Measurements from ENCODE around the gene TAF6L. TPM values are rescaled to one million over a fixed set of nuclear protein-coding genes. Genes with fewer than 3 reads are reported as not detected.
A peak's percentile ranks its signal among the peaks of the same experiment; 100 is the strongest.

TAF6L gene
- total and polyA plus RNA-seq, 9 of the 15 experiments (the other 6 are each of a cell fraction or from before 2014, with no cell fraction given), result 0.04 to 45.5 (median 20.8) TPM

DNA sequence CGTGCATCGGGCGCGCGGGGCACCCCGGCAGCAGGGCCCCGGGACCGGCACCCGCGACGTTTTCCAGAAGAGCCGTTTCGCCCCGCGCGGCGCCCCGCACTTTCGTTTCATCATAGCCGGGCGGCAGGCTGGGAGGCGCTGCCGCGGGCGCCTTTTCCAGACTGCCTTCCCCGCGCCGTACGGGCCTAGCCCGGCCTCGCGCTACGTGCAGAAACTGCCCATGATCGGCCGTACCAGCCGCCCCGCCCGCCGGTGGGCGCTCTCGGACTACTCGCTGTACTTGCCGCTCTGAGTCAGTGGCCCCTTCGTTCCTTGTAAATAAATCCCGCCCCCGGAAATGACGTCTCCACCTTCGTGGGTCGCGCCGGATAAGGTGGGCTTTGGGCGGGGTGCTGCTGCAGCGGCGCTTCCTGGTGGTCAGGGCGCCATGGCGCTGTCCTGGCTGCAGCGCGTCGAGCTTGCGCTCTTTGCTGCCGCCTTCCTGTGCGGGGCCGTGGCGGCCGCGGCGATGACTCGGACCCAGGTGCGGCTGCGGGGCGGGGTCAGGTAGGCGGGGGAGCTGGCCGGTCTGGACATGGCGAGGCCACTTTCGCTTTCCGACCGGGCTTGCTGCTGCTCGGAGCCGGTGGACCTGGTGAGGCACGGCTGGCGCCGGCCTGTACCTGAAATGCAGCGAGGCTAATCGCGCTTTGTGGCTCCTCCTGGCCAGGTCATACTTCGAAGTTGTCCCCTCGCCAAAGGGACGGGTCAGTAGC is 16.0 kb downstream of the TAF6L start, which contains the start of gene TMEM179B (continued):
- TF ChIP-seq TGIF2 (CRISPR knock-in tag; IDR thresholded peaks at IDR 0.05) (no peak), TEAD1 (CRISPR knock-in tag; IDR thresholded peaks at IDR 0.05) (peak; percentile 16 to 57; a peak in 1 of 4 replicates), CREM (IDR thresholded peaks at IDR 0.05; ENCODE audit: low read depth) (peak; percentile 98), PHF20 (IDR thresholded peaks at IDR 0.05; ENCODE audit: partially characterized antibody) (peak; percentile 87), EGR1 (conservative IDR thresholded peaks at IDR 0.05) (peak; percentile 44; the same call in 1 of the 2 replicates), ETV5 (CRISPR knock-in tag; IDR thresholded peaks at IDR 0.05; ENCODE audit: low read depth) (peak; percentile 81), TBP (optimal IDR thresholded peaks at IDR 0.05; ENCODE audit: low read depth, low read length) (peak; percentile 76), MAFF (IDR thresholded peaks at IDR 0.05; ENCODE audit: low read length) (no peak), KDM5B (IDR thresholded peaks at IDR 0.05; ENCODE audit: insufficient replicate concordance, low read depth, low read length) (peak; percentile 97), POLR2B (IDR thresholded peaks at IDR 0.05; ENCODE audit: low read depth, partially characterized antibody) (peak; percentile 94), TBL1XR1 (IDR thresholded peaks at IDR 0.05; ENCODE audit: low read length in 2 of 2) (peak in 1 of 2 experiments; percentile 82; a peak in 2 of 4 replicates), LCOR (CRISPR knock-in tag; IDR thresholded peaks at IDR 0.05) (peak; percentile 88; the same call in 1 of the 2 replicates), CCNT2 (IDR thresholded peaks at IDR 0.05; ENCODE audit: borderline replicate concordance, extremely low read depth, insufficient read length, low read depth, low read length) (peak; percentile 91), DPF2 (IDR thresholded peaks at IDR 0.05) (no peak; the same call in 1 of the 2 replicates), RNF2 (IDR thresholded peaks at IDR 0.05) (peak; percentile 51)
- TF ChIP-seq, protein P1, sequence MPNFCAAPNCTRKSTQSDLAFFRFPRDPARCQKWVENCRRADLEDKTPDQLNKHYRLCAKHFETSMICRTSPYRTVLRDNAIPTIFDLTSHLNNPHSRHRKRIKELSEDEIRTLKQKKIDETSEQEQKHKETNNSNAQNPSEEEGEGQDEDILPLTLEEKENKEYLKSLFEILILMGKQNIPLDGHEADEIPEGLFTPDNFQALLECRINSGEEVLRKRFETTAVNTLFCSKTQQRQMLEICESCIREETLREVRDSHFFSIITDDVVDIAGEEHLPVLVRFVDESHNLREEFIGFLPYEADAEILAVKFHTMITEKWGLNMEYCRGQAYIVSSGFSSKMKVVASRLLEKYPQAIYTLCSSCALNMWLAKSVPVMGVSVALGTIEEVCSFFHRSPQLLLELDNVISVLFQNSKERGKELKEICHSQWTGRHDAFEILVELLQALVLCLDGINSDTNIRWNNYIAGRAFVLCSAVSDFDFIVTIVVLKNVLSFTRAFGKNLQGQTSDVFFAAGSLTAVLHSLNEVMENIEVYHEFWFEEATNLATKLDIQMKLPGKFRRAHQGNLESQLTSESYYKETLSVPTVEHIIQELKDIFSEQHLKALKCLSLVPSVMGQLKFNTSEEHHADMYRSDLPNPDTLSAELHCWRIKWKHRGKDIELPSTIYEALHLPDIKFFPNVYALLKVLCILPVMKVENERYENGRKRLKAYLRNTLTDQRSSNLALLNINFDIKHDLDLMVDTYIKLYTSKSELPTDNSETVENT (CRISPR knock-in tag; IDR thresholded peaks at IDR 0.05), result peak; percentile 74
- TF ChIP-seq, protein P2, sequence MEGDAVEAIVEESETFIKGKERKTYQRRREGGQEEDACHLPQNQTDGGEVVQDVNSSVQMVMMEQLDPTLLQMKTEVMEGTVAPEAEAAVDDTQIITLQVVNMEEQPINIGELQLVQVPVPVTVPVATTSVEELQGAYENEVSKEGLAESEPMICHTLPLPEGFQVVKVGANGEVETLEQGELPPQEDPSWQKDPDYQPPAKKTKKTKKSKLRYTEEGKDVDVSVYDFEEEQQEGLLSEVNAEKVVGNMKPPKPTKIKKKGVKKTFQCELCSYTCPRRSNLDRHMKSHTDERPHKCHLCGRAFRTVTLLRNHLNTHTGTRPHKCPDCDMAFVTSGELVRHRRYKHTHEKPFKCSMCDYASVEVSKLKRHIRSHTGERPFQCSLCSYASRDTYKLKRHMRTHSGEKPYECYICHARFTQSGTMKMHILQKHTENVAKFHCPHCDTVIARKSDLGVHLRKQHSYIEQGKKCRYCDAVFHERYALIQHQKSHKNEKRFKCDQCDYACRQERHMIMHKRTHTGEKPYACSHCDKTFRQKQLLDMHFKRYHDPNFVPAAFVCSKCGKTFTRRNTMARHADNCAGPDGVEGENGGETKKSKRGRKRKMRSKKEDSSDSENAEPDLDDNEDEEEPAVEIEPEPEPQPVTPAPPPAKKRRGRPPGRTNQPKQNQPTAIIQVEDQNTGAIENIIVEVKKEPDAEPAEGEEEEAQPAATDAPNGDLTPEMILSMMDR (IDR thresholded peaks at IDR 0.05 in 2 of 3, conservative IDR thresholded peaks at IDR 0.05 in 1 of 3; ENCODE audit: insufficient read depth in 2 of 3, low read depth in 1 of 3, low read length in 3 of 3), result peak; percentile 67 to 90 (median 81)
- TF ChIP-seq, protein P3, sequence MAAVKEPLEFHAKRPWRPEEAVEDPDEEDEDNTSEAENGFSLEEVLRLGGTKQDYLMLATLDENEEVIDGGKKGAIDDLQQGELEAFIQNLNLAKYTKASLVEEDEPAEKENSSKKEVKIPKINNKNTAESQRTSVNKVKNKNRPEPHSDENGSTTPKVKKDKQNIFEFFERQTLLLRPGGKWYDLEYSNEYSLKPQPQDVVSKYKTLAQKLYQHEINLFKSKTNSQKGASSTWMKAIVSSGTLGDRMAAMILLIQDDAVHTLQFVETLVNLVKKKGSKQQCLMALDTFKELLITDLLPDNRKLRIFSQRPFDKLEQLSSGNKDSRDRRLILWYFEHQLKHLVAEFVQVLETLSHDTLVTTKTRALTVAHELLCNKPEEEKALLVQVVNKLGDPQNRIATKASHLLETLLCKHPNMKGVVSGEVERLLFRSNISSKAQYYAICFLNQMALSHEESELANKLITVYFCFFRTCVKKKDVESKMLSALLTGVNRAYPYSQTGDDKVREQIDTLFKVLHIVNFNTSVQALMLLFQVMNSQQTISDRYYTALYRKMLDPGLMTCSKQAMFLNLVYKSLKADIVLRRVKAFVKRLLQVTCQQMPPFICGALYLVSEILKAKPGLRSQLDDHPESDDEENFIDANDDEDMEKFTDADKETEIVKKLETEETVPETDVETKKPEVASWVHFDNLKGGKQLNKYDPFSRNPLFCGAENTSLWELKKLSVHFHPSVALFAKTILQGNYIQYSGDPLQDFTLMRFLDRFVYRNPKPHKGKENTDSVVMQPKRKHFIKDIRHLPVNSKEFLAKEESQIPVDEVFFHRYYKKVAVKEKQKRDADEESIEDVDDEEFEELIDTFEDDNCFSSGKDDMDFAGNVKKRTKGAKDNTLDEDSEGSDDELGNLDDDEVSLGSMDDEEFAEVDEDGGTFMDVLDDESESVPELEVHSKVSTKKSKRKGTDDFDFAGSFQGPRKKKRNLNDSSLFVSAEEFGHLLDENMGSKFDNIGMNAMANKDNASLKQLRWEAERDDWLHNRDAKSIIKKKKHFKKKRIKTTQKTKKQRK (IDR thresholded peaks at IDR 0.05; ENCODE audit: borderline replicate concordance, low read depth, low read length), result 0 out of 2 replicates have a peak, but pooled peaks have one; percentile 9
- TF ChIP-seq, protein P4, sequence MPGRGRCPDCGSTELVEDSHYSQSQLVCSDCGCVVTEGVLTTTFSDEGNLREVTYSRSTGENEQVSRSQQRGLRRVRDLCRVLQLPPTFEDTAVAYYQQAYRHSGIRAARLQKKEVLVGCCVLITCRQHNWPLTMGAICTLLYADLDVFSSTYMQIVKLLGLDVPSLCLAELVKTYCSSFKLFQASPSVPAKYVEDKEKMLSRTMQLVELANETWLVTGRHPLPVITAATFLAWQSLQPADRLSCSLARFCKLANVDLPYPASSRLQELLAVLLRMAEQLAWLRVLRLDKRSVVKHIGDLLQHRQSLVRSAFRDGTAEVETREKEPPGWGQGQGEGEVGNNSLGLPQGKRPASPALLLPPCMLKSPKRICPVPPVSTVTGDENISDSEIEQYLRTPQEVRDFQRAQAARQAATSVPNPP (IDR thresholded peaks at IDR 0.05; ENCODE audit: borderline replicate concordance, insufficient read depth, insufficient read length), result no peak
